Measurements from ENCODE around the gene C12orf76.
"Not testable (repeated sequence)": the region's sequence is repeated elsewhere in the genome, so short reads cannot be mapped to it uniquely, and the experiment has no call there.

The C12orf76 gene, protein sequence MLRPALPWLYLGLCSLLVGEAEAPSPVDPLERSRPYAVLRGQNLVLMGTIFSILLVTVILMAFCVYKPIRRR
- total RNA-seq: 8.9 to 11.4 (median 11.2) reads per million in 3 donors

DNA sequence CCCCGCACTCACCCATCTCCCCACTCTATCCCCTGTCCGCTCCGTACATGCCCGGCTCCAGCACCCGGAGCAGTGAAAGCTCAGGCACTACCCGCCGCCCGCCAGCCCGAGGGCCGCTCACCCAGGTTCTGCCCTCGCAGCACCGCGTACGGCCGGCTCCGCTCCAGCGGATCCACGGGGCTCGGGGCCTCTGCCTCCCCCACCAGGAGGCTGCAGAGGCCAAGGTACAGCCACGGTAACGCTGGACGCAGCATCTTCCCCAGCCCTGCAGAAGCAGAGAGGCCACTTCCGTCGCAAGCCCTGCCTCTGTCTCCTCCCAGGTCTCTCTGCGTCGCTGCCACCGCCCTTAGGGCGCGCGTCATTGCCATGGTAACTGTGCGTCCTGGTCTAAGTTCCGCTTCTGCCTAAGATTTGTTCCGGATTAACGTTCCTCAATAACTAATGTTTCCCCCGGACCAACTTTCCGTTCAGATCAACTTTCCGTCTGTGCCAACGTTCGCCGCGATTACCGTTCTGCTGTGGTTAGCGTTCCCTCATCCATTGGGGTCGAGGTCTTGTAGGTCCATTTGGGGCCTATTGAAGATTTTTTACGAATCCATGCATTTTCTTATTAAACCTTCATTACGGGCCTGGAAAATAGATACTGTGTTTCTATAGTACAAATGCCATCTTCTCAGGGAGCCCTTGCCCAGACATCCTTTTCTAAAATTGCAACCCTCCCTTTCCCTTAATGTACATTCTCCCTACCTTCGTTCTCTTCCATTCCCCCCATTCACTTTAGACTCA, at the start of gene C12orf76:
Gene C12orf76, minus strand, starts transcription at position 281 of the 786 bp plus-strand sequence. Its CDS starts 27 bp downstream, at position 254.
- peak; percentile 80 to 87 (median 84) for DNase-seq
- peak within 1 kb of the TSS; percentile 73 for H3K27ac ChIP-seq (ENCODE audit: insufficient read depth, low read length, poor library complexity, severe bottlenecking)
- no peaks in the 10 kb centered on the region for H3K27me3 ChIP-seq (replicated peaks; ENCODE audit: control insufficient read depth, insufficient read depth, low read length, poor library complexity, severe bottlenecking)
- H3K9me3 ChIP-seq (ENCODE audit: control insufficient read depth, low read length): no peaks in the 10 kb centered on the region
- no peaks in the 10 kb centered on the region for H3K36me3 ChIP-seq (ENCODE audit: control insufficient read depth, insufficient read depth, low read length)
- peak within 1 kb of the TSS; percentile 84 for H3K4me3 ChIP-seq (ENCODE audit: insufficient read depth, low read depth, low read length, poor library complexity, severe bottlenecking)
- peaks cover 10% of the 10 kb centered on the region for H3K4me1 ChIP-seq (ENCODE audit: control insufficient read depth, insufficient read depth, low read length, poor library complexity, severe bottlenecking)

DNA sequence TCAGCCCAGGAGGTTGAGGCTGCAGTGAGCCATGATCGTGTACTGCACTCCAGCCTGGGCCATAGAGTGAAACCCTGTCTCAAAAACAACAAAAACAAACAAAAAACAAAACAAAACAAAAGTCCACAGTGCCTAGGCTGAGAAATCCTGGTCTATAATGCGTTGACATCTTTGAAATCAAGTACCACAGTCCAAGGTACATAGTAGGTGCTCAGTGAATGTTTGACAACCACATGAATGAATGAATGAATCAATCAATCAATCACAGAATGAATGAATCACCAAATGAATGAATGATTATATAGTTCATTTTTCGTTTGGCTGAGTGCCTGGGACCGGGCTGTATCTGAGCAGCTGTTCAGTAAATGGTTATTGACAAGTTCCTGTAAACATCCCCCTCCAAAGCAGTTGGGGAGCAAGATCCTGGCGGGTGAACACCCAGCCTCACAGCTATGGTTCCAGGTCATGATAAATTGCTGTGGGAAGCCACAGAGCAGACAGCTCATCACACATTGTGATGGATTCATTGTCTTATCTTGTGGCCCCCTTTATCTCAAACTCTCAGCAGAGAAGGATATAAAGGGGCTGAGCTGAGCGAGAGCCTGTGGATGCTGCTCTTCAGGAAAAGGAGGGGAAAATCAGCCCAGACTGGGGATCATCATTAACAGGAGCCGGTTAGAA, 45.4 kb upstream of the C12orf76 start:
- Histone ChIP-seq H3K27me3 (replicated peaks; ENCODE audit: control insufficient read depth, insufficient read depth, low read length, poor library complexity, severe bottlenecking) (no peaks in the 10 kb centered on the region), H3K27ac (ENCODE audit: insufficient read depth, low read length, poor library complexity, severe bottlenecking) (no peak overlapping the region), H3K9me3 (ENCODE audit: control insufficient read depth, low read length) (no peaks in the 10 kb centered on the region), H3K4me3 (ENCODE audit: insufficient read depth, low read depth, low read length, poor library complexity, severe bottlenecking) (no peak overlapping the region), H3K4me1 (ENCODE audit: control insufficient read depth, insufficient read depth, low read length, poor library complexity, severe bottlenecking) (no peaks in the 10 kb centered on the region), H3K36me3 (ENCODE audit: control insufficient read depth, insufficient read depth, low read length) (no peaks in the 10 kb centered on the region)
- no peak for DNase-seq

DNA sequence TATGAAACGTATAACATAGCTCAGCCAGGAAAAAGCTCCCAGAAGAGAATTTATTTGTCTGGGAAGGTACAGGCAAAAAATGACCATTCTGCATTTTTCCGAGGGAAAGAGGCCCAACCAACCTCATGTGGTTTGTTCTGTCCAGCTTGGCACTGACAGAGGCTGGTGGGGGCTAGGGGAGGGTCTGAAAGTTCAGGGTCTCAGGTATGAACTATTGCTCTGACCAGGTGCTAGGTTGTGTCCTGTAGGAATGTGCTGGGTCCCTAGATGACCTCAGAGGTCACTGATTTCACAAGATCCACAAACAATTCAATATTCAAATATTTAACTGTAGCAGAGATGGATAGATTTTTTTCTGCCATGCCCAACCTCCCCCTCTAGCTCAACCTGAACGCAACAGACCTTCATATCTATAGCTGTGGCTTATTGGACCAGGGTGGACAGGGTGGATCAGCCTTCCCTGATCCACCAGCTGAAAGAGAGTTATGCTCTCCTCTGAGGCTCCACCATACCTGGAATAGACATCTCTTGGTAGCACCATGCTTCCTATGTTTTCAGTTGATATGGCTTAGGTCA, 42.9 kb upstream of the C12orf76 start:
- Histone ChIP-seq H3K9me3 (ENCODE audit: control insufficient read depth, low read length) (no peaks in the 10 kb centered on the region), H3K4me1 (ENCODE audit: control insufficient read depth, insufficient read depth, low read length, poor library complexity, severe bottlenecking) (no peaks in the 10 kb centered on the region), H3K27me3 (replicated peaks; ENCODE audit: control insufficient read depth, insufficient read depth, low read length, poor library complexity, severe bottlenecking) (no peaks in the 10 kb centered on the region), H3K4me3 (ENCODE audit: insufficient read depth, low read depth, low read length, poor library complexity, severe bottlenecking) (no peak overlapping the region), H3K27ac (ENCODE audit: insufficient read depth, low read length, poor library complexity, severe bottlenecking) (no peak overlapping the region), H3K36me3 (ENCODE audit: control insufficient read depth, insufficient read depth, low read length) (no peaks in the 10 kb centered on the region)
- no peak for DNase-seq

DNA sequence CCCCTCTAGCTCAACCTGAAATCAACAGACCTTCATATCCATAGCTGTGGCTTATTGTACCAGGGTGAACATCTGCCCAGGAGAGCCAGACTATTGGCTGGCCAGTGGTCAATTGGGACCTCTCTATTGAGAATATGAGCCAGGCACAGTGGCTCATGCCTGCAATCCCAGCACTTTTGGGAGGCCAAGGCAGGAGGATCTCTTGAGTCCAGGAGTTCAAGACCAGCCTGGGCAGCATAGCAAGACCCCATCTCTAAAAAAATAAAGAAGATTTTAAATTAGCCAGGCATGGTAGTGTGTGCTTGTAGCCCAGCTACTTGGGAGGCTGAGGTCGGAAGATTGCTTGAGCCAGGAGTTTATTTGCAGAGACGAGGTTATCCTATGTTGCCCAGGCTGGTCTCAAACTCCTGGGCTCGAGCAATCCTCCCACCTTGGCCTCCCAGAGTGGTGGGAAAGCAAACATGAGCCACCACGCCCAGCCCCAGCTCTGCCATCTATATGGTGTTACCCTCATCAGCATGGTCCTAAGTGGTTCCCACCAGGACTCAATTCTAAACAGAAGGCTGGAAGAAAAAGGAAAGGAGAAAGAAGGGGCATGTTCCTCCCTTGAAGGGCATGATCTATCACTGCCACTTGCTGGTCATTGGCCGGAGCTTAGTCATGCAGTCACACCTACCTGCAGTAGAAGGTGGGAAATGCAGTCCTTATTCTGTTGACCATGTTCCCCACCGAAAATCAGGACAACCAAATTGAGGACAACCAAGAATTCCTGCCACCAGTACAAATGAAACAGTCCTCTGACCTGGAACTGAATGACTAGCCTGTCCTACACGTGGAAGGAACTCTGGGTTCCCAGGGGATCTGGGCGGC, 42.2 kb upstream of the C12orf76 start:
- Histone ChIP-seq H3K27me3 (replicated peaks; ENCODE audit: control insufficient read depth, insufficient read depth, low read length, poor library complexity, severe bottlenecking) (no peaks in the 10 kb centered on the region), H3K9me3 (ENCODE audit: control insufficient read depth, low read length) (no peaks in the 10 kb centered on the region), H3K36me3 (ENCODE audit: control insufficient read depth, insufficient read depth, low read length) (no peaks in the 10 kb centered on the region), H3K27ac (ENCODE audit: insufficient read depth, low read length, poor library complexity, severe bottlenecking) (no peak overlapping the region), H3K4me1 (ENCODE audit: control insufficient read depth, insufficient read depth, low read length, poor library complexity, severe bottlenecking) (no peaks in the 10 kb centered on the region), H3K4me3 (ENCODE audit: insufficient read depth, low read depth, low read length, poor library complexity, severe bottlenecking) (no peak overlapping the region)
- no peak for DNase-seq

DNA sequence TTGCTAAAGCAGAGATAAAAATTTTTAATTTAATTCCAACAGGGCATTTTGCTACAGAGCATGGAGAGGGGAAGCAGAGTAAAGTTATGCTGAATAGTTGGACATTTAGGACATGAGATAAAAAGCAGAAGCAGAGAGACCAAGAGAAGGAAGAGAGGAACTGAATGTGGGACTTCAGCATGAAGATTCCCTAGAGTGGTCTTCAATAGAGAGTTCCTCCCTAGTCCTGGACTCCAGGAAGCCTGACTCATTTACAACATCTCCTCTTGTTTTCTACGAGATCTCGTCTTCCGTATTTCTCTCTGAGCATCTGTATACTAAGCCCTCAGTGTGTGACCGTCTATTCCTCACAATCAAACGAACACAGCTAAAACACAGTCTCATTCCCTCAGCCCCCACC, 40.6 kb upstream of the C12orf76 start:
- H3K27me3 ChIP-seq (replicated peaks; ENCODE audit: control insufficient read depth, insufficient read depth, low read length, poor library complexity, severe bottlenecking): no peaks in the 10 kb centered on the region
- H3K4me3 ChIP-seq (ENCODE audit: insufficient read depth, low read depth, low read length, poor library complexity, severe bottlenecking): no peak overlapping the region
- DNase-seq: no peak

DNA sequence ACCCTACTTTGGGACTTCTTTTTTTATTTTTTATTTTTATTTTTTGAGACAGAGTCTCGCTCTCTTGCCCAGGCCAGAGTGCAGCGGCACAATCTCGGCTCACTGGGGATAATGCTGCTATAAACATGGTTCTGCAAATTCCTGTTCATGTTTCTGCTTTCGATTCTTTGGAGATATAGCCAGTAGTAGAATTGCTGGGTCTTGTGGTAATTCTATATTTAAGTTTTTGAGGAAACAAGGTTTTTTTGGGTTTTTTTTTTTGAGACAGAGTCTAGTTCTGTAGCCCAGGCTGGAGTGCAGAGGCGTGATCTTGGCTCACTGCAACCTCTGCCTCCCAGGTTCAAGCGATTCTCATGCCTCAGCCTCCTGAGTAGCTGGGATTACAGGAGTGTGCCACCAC, 39.9 kb upstream of the C12orf76 start:
- not testable (repeated sequence) for H3K4me3 ChIP-seq (ENCODE audit: insufficient read depth, low read depth, low read length, poor library complexity, severe bottlenecking); H3K27ac ChIP-seq (ENCODE audit: insufficient read depth, low read length, poor library complexity, severe bottlenecking); H3K27me3 ChIP-seq (replicated peaks; ENCODE audit: control insufficient read depth, insufficient read depth, low read length, poor library complexity, severe bottlenecking); H3K9me3 ChIP-seq (ENCODE audit: control insufficient read depth, low read length); H3K36me3 ChIP-seq (ENCODE audit: control insufficient read depth, insufficient read depth, low read length); DNase-seq; H3K4me1 ChIP-seq (ENCODE audit: control insufficient read depth, insufficient read depth, low read length, poor library complexity, severe bottlenecking)

More for the DNA sequence above, 40.6 kb upstream of the C12orf76 start:
- Histone ChIP-seq H3K9me3 (ENCODE audit: control insufficient read depth, low read length) (no peaks in the 10 kb centered on the region), H3K4me1 (ENCODE audit: control insufficient read depth, insufficient read depth, low read length, poor library complexity, severe bottlenecking) (no peaks in the 10 kb centered on the region), H3K27ac (ENCODE audit: insufficient read depth, low read length, poor library complexity, severe bottlenecking) (no peak overlapping the region), H3K36me3 (ENCODE audit: control insufficient read depth, insufficient read depth, low read length) (no peaks in the 10 kb centered on the region)

DNA sequence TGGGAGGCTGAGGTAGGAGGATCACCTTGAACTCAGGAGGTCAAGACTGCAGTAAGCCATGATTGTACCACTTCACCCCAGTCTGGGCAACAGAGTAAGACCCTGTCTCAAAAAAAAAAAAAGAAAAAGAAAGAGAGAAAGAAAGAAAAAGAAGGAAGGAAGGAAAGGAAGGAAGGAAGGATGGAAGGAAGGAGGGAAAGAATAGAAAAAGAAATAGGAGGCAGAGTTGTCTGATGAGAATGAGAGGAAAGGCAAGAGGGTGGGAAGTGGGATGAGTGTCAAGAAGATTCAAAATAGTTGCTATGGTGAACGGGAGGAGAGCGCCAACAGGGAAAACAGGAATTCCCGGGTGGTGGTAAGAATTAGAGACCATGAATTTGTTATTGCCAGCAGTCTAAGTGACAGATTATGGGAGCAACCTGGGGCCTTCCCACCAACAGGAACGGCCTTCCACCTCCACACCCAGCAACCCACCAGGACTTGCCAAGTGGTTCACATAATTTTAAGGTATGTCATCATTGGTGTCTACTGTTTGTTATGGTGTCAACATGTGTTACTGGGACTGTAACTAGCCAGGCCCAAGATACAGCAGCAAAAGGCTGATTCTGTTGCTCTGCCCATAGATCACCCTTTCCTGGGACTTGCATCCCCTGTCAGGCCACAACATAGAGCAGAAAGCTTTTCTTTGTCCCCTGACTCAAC, 36.1 kb upstream of the C12orf76 start:
- H3K4me1 ChIP-seq (ENCODE audit: control insufficient read depth, insufficient read depth, low read length, poor library complexity, severe bottlenecking): no peaks in the 10 kb centered on the region
- H3K36me3 ChIP-seq (ENCODE audit: control insufficient read depth, insufficient read depth, low read length): no peaks in the 10 kb centered on the region
- no peak for DNase-seq

DNA sequence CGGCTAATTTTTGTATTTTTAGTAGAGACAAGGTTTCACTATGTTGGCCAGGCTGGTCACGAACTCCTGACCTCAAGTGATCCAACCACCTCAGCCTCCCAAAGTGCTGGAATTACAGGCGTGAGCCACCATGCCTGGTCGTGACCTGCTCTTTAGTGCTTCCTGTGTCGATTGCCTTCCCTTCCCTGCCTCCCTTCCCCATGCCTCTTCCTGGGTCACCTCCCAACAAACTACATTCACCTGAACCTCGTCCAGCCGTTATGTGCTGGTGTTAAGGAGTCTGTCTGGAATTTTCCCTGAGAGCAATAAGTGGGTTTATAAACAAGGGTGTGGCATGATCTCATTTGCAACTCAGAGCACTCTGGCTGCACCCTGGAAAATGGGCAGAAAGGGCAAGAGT, 32.1 kb upstream of the C12orf76 start:
- DNase-seq: no peak
- no peaks in the 10 kb centered on the region for H3K27me3 ChIP-seq (replicated peaks; ENCODE audit: control insufficient read depth, insufficient read depth, low read length, poor library complexity, severe bottlenecking)
- H3K4me3 ChIP-seq (ENCODE audit: insufficient read depth, low read depth, low read length, poor library complexity, severe bottlenecking): no peak overlapping the region
- no peaks in the 10 kb centered on the region for H3K36me3 ChIP-seq (ENCODE audit: control insufficient read depth, insufficient read depth, low read length)
- no peak overlapping the region for H3K27ac ChIP-seq (ENCODE audit: insufficient read depth, low read length, poor library complexity, severe bottlenecking)
- no peaks in the 10 kb centered on the region for H3K9me3 ChIP-seq (ENCODE audit: control insufficient read depth, low read length)
- H3K4me1 ChIP-seq (ENCODE audit: control insufficient read depth, insufficient read depth, low read length, poor library complexity, severe bottlenecking): peaks cover 8% of the 10 kb centered on the region

More for the DNA sequence above, 36.1 kb upstream of the C12orf76 start:
- Histone ChIP-seq H3K9me3 (ENCODE audit: control insufficient read depth, low read length) (no peaks in the 10 kb centered on the region), H3K27ac (ENCODE audit: insufficient read depth, low read length, poor library complexity, severe bottlenecking) (no peak overlapping the region), H3K4me3 (ENCODE audit: insufficient read depth, low read depth, low read length, poor library complexity, severe bottlenecking) (no peak overlapping the region), H3K27me3 (replicated peaks; ENCODE audit: control insufficient read depth, insufficient read depth, low read length, poor library complexity, severe bottlenecking) (no peaks in the 10 kb centered on the region)

Data from effector memory CD4-positive, alpha-beta T cell (primary cell).